Esophagus muscularis mucosa (tissue), 3 donors: Measurements from ENCODE around the gene KLC4.

Experiments
- POLR2A ChIP-seq: fragments of 450-650 bp; IDR thresholded peaks from one replicate; pipeline ENCODE4 v1.6.1; 2017; ENCODE audit warnings: antibody characterized with exemption, moderate library complexity, mild to moderate bottlenecking, low read depth
- TF ChIP-seq, protein P1 (sequence below), 3 experiments: fragments of 200-600 bp in 2 of 3; fragments of 450-650 bp in 1 of 3; sonication (generic) in 2 of 3; IDR thresholded peaks; one replicate each; pipeline ENCODE4 v1.5.1; 2017 to 2019; ENCODE audit warnings: antibody characterized with exemption in 3 of 3, mild to moderate bottlenecking in 2 of 3, moderate library complexity in 1 of 3

- TF ChIP-seq, protein P1, sequence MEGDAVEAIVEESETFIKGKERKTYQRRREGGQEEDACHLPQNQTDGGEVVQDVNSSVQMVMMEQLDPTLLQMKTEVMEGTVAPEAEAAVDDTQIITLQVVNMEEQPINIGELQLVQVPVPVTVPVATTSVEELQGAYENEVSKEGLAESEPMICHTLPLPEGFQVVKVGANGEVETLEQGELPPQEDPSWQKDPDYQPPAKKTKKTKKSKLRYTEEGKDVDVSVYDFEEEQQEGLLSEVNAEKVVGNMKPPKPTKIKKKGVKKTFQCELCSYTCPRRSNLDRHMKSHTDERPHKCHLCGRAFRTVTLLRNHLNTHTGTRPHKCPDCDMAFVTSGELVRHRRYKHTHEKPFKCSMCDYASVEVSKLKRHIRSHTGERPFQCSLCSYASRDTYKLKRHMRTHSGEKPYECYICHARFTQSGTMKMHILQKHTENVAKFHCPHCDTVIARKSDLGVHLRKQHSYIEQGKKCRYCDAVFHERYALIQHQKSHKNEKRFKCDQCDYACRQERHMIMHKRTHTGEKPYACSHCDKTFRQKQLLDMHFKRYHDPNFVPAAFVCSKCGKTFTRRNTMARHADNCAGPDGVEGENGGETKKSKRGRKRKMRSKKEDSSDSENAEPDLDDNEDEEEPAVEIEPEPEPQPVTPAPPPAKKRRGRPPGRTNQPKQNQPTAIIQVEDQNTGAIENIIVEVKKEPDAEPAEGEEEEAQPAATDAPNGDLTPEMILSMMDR (IDR thresholded peaks at IDR 0.05): no peak
- no peak for TF ChIP-seq POLR2A
Observed at GRCh38 chr6:43082806-43083655, 23.6 kb downstream of the KLC4 start.
